Neural progenitor cell (in vitro differentiated cells): ENCODE results near the gene P2RY1. TPM values are rescaled to one million over a fixed set of nuclear protein-coding genes. Genes with fewer than 3 reads are reported as not detected.

Experiments used
- DNase-seq: peaks from one replicate; pipeline ENCODE4 v3.0.0-alpha.2; 2016; ENCODE audit warnings: low spot score
- H2AFZ ChIP-seq: fragments of 200-600 bp; sonication (generic); replicated peaks from 2 replicates; pipeline ENCODE4 v1.6.1; 2016; ENCODE audit warnings: antibody characterized with exemption
- H3F3A ChIP-seq: fragments of 200-600 bp; sonication (generic); 2 replicates; pipeline ENCODE4 v1.6.1; 2016; ENCODE audit warnings: antibody characterized with exemption, low read depth
- H3K27ac ChIP-seq: fragments of 200-600 bp; sonication (generic); 2 replicates; pipeline ENCODE4 v1.5.1; 2016; ENCODE audit warnings: mild to moderate bottlenecking
- H3K27me3 ChIP-seq: fragments of 200-600 bp; sonication (generic); 2 replicates; pipeline ENCODE4 v1.6.1; 2016; ENCODE audit warnings: mild to moderate bottlenecking, moderate library complexity
- H3K36me3 ChIP-seq: fragments of 200-600 bp; sonication (generic); 2 replicates; pipeline ENCODE4 v1.5.1; 2016
- H3K4me1 ChIP-seq: fragments of 200-600 bp; sonication (generic); 2 replicates; pipeline ENCODE4 v1.6.1; 2016; ENCODE audit warnings: mixed run types
- H3K4me2 ChIP-seq: fragments of 200-600 bp; sonication (generic); 2 replicates; pipeline ENCODE4 v1.6.1; 2016
- H3K4me3 ChIP-seq: fragments of 200-600 bp; sonication (generic); 2 replicates; pipeline ENCODE4 v1.5.1; 2016
- H3K79me2 ChIP-seq: fragments of 200-600 bp; sonication (generic); 2 replicates; pipeline ENCODE4 v1.6.1; 2016; ENCODE audit warnings: low read depth
- H3K9ac ChIP-seq: fragments of 200-600 bp; sonication (generic); 2 replicates; pipeline ENCODE4 v1.6.1; 2016
- H3K9me3 ChIP-seq: fragments of 200-600 bp; sonication (generic); 2 replicates; pipeline ENCODE4 v1.5.1; 2016; ENCODE audit warnings: low read depth
- H4K20me1 ChIP-seq: fragments of 200-600 bp; sonication (generic); 2 replicates; pipeline ENCODE4 v1.6.1; 2016; ENCODE audit warnings: low read depth
- H3K27ac Mint-ChIP-seq: 3 replicates; pipeline ENCODE4 v1.8.0; 2021; ENCODE audit warnings: mixed read lengths
- H3K27me3 Mint-ChIP-seq: 2 replicates; pipeline ENCODE4 v1.8.0; 2022; ENCODE audit warnings: low read depth, mild to moderate bottlenecking, inconsistent platforms, moderate library complexity, mixed read lengths; ENCODE audit not compliant: insufficient read depth
- H3K36me3 Mint-ChIP-seq: 3 replicates; pipeline ENCODE4 v1.8.0; 2021; ENCODE audit warnings: mixed read lengths
- H3K4me1 Mint-ChIP-seq: 3 replicates; pipeline ENCODE4 v1.8.0; 2021; ENCODE audit warnings: mixed read lengths
- H3K4me3 Mint-ChIP-seq: 3 replicates; pipeline ENCODE4 v1.8.0; 2021; ENCODE audit warnings: mild to moderate bottlenecking, moderate library complexity, mixed read lengths
- H3K9me3 Mint-ChIP-seq: 3 replicates; pipeline ENCODE4 v1.8.0; 2020; ENCODE audit warnings: mixed read lengths
- EZH2 ChIP-seq: fragments of 200-600 bp; sonication (generic); IDR thresholded peaks from 2 replicates; pipeline ENCODE4 v1.6.1; 2017; ENCODE audit warnings: antibody characterized with exemption, mild to moderate bottlenecking, moderate library complexity
- EZH2phosphoT487 ChIP-seq: fragments of 200-600 bp; sonication (generic); IDR thresholded peaks from 2 replicates; pipeline ENCODE4 v1.6.1; 2017; ENCODE audit warnings: antibody characterized with exemption
- total RNA-seq: library from RNA; depleted of rRNA; stranded (reverse); fragments of >200 nt; gene quantifications from 2 replicates; pipeline ENCODE4 v1.2.3, GENCODE V29; 2015; ENCODE audit warnings: low replicate concordance
- TF ChIP-seq, protein P1 (sequence below): fragments of 200-600 bp; sonication (generic); IDR thresholded peaks from 2 replicates; pipeline ENCODE4 v1.5.1; 2017; ENCODE audit warnings: antibody characterized with exemption, mild to moderate bottlenecking

P2RY1 gene
- total RNA-seq, 1 donor from 2014 or later, result 3.9 TPM

DNA sequence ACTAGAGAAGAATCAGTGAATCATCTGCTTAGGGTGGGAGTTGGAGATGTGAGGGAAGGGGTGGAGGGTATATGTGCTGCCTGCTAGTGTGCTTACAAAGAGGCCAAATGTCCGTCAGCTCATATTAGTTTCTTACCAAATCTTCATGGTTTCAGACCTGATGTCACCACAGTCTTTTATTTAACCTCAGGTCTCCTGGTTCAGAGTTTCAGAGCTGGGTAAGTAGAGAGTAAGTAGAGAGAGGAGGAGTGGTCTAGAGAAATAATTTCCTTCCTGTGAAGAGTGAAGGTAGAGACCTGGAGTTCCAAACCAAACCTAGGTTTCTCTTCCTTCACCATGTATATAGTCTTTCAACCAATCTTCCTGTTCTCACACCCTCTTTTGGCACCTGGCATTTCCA, 17.5 kb upstream of the P2RY1 start:
- Mint-ChIP-seq H3K27ac (no peak overlapping the region), H3K9me3 (no peaks in the 10 kb centered on the region)
- no peaks in the 10 kb centered on the region for H3K9me3 ChIP-seq

DNA sequence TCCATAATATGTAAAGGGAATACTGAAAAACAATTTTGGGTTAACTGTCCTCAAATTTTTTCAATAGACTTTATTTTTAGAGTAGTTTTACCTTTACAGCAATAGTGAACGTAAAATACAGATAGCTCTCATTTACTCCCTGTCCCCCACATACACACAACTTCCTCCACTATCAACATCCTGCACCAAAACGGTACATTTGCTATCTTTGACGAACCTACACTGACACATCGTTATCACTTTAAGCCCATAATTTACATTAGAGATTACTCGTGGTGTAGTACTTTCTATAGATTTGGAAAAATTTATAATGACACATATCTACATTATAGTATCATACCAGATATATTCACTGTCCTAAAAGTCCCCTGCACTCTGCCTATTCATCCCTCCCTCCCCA, 16.9 kb upstream of the P2RY1 start:
- no peaks in the 10 kb centered on the region for H4K20me1 ChIP-seq
- H3K4me1 Mint-ChIP-seq, result no peaks in the 10 kb centered on the region
- H3K27me3 Mint-ChIP-seq, result no peaks in the 10 kb centered on the region
- no peaks in the 10 kb centered on the region for H3K9me3 ChIP-seq
- H3K27ac Mint-ChIP-seq, result no peak overlapping the region
- H3K36me3 Mint-ChIP-seq, result no peaks in the 10 kb centered on the region
- H3K4me3 ChIP-seq, result no peak overlapping the region
- H3K4me1 ChIP-seq, result no peaks in the 10 kb centered on the region
- DNase-seq, result no peak
- H3K9ac ChIP-seq, result no peak overlapping the region
- H3K4me3 Mint-ChIP-seq, result no peak overlapping the region
- no peak overlapping the region for H2AFZ ChIP-seq
- H3K4me2 ChIP-seq, result no peak overlapping the region
- H3K36me3 ChIP-seq, result no peaks in the 10 kb centered on the region
- H3F3A ChIP-seq, result no peaks in the 10 kb centered on the region
- no peaks in the 10 kb centered on the region for H3K27me3 ChIP-seq
- no peak for TF ChIP-seq EZH2
- TF ChIP-seq, protein P1, sequence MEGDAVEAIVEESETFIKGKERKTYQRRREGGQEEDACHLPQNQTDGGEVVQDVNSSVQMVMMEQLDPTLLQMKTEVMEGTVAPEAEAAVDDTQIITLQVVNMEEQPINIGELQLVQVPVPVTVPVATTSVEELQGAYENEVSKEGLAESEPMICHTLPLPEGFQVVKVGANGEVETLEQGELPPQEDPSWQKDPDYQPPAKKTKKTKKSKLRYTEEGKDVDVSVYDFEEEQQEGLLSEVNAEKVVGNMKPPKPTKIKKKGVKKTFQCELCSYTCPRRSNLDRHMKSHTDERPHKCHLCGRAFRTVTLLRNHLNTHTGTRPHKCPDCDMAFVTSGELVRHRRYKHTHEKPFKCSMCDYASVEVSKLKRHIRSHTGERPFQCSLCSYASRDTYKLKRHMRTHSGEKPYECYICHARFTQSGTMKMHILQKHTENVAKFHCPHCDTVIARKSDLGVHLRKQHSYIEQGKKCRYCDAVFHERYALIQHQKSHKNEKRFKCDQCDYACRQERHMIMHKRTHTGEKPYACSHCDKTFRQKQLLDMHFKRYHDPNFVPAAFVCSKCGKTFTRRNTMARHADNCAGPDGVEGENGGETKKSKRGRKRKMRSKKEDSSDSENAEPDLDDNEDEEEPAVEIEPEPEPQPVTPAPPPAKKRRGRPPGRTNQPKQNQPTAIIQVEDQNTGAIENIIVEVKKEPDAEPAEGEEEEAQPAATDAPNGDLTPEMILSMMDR, result no peak
- TF ChIP-seq EZH2phosphoT487, result no peak
- no peaks in the 10 kb centered on the region for H3K9me3 Mint-ChIP-seq
- H3K27ac ChIP-seq, result no peak overlapping the region
- no peaks in the 10 kb centered on the region for H3K79me2 ChIP-seq

More for the DNA sequence above, 17.5 kb upstream of the P2RY1 start:
- DNase-seq, result no peak
- Histone ChIP-seq H3K36me3 (no peaks in the 10 kb centered on the region), H3K27me3 (no peaks in the 10 kb centered on the region), H2AFZ (no peak overlapping the region), H3K79me2 (no peaks in the 10 kb centered on the region), H3K4me2 (no peak overlapping the region), H3F3A (no peaks in the 10 kb centered on the region), H3K4me3 (no peak overlapping the region), H4K20me1 (no peaks in the 10 kb centered on the region), H3K9ac (no peak overlapping the region), H3K4me1 (no peaks in the 10 kb centered on the region), H3K27ac (no peak overlapping the region)
- TF ChIP-seq, protein P1, result no peak
- TF ChIP-seq EZH2 (no peak), EZH2phosphoT487 (no peak)
- H3K4me1 Mint-ChIP-seq, result no peaks in the 10 kb centered on the region
- no peak overlapping the region for H3K4me3 Mint-ChIP-seq
- H3K27me3 Mint-ChIP-seq, result no peaks in the 10 kb centered on the region
- H3K36me3 Mint-ChIP-seq, result no peaks in the 10 kb centered on the region

DNA sequence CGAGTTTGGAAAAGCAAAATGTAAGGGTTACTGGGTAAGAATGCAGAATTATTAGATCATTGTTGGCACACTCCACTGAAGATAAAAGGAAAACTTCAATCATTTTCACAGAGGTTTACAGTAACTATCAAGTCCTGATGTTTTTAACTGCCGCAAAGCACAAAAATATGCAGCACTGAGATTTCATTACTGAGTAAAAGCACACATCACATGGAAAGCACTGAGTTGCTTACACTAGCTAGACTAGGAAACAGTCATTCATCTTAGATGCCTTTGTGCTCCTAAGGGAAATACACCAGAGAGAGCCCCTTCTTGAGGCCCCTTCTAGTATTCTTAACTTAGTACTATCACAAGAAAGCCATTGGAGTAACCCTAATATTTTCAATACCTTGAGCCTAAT, 11.8 kb upstream of the P2RY1 start:
- Mint-ChIP-seq H3K27ac (no peak overlapping the region), H3K4me1 (no peaks in the 10 kb centered on the region), H3K36me3 (no peaks in the 10 kb centered on the region), H3K9me3 (no peaks in the 10 kb centered on the region), H3K4me3 (no peak overlapping the region), H3K27me3 (no peaks in the 10 kb centered on the region)
- Histone ChIP-seq H2AFZ (no peak overlapping the region), H3K9me3 (no peaks in the 10 kb centered on the region), H3K27ac (no peak overlapping the region), H3K4me1 (no peaks in the 10 kb centered on the region), H3K4me3 (no peak overlapping the region), H3K9ac (no peak overlapping the region), H4K20me1 (no peaks in the 10 kb centered on the region), H3K4me2 (no peak overlapping the region), H3K36me3 (no peaks in the 10 kb centered on the region), H3F3A (no peaks in the 10 kb centered on the region), H3K79me2 (no peaks in the 10 kb centered on the region), H3K27me3 (no peaks in the 10 kb centered on the region)
- no peak for DNase-seq
- TF ChIP-seq, protein P1, result no peak
- TF ChIP-seq EZH2phosphoT487, result no peak
- TF ChIP-seq EZH2, result no peak
